ENCODE measurements around the gene HTR1A. TPM values are rescaled to one million over a fixed set of nuclear protein-coding genes. Genes with fewer than 3 reads are reported as not detected.

HTR1A gene
- total and polyA plus RNA-seq, 2 of the 4 experiments (the other 2 are of a cell fraction): not detected

DNA sequence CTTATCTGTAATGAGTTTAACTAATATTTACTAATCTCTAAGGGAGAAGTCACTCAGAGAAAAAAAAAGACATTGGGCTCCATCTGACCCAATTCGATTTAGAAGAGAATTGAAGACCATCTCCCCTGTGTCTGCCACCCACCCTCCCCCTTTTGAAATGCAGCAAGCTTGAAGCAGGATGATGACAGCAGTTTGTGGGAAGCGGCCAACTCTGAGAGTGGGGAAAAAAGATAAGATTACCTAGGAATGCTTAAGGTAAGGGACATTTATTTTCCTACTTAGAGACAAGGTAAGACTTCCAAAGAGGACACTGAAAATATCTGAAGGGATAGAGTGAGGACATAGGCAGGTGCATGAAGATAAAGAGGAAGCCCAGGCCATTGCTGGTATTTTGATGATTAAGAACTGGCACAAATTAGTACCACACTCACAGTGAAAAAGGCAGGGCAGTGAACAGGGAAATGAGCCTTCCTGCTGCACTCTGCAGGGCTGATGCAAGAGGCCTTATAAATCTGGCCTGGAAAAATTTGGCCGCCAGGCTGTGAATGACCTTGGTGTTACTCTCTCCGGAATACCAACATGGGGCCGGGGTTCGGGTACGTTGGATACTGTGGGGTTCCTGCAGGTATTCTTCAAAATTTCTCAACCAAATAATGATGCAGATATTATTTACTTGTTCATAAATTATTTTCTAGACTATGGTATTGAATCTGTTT, 42.3 kb downstream of the HTR1A start:
- WGBS, 2 experiments (ENCODE audit: extremely low coverage in 2 of 2, insufficient read length in 1 of 2): no CpG with 5 or more reads among the region's 7 CpGs
- H3K14ac ChIP-seq (replicated peaks; ENCODE audit: low read depth, low read length): no peak overlapping the region
- TF ChIP-seq CHD1 (IDR thresholded peaks at IDR 0.05; ENCODE audit: low read depth, low read length): no peak
- TF ChIP-seq RFX5 (IDR thresholded peaks at IDR 0.05; ENCODE audit: low read depth, low read length): no peak
- no peak for TF ChIP-seq MXI1 (IDR thresholded peaks at IDR 0.05; ENCODE audit: borderline replicate concordance, low read depth, low read length)
- no peak for TF ChIP-seq SMC3 (IDR thresholded peaks at IDR 0.05; ENCODE audit: low read depth, low read length)
- H3K18ac ChIP-seq (ENCODE audit: low read depth, low read length): no peak overlapping the region
- ATAC-seq (ENCODE audit: low read depth) (no peak), DNase-seq (no peak)
- no peaks in the 10 kb centered on the region for H3K79me1 ChIP-seq (ENCODE audit: low read depth in 1 of 2, low read length in 2 of 2)
- ChIA-PET POLR2A (ENCODE audit: unreplicated experiment) (interaction anchor here (0.6 kb wide), 1 partner anchor 27 kb away, joined by 8 read pairs; no protein-coding TSS in a partner anchor), CTCF (no interaction called here)
- H3K4ac ChIP-seq (ENCODE audit: low read depth, low read length): no peak overlapping the region
- no peak overlapping the region for H2BK15ac ChIP-seq (ENCODE audit: low read depth, low read length)
- H3K9me1 ChIP-seq (ENCODE audit: insufficient read depth, low read length): no peaks in the 10 kb centered on the region
- no peaks in the 10 kb centered on the region for H3K36me3 ChIP-seq (ENCODE audit: control insufficient read depth, insufficient read depth, low read length)
- H2AFZ ChIP-seq (replicated peaks; ENCODE audit: low read length, poor library complexity): no peak overlapping the region
- dilution Hi-C loops (cut with HindIII; ENCODE audit: low sequenced_read_pairs, unreplicated experiment) (no loop called here), intact Hi-C loops (cut with micrococcal nuclease) (no loop called here), in situ Hi-C loops (cut with MboI; ENCODE audit: low sequenced_read_pairs) (no loop called here)
- H2BK120ac ChIP-seq (ENCODE audit: low read depth, low read length): no peak overlapping the region
- no peaks in the 10 kb centered on the region for H4K20me1 ChIP-seq (ENCODE audit: insufficient read depth, low read length)
- peaks cover 2% of the 10 kb centered on the region; the same call in 1 of the 2 replicates for H3K9me3 ChIP-seq (ENCODE audit: control insufficient read depth, insufficient read depth, low read length)
- H3K4me3 ChIP-seq (ENCODE audit: insufficient read depth, low read depth, low read length): no peak overlapping the region
- H3K27me3 ChIP-seq (ENCODE audit: control insufficient read depth, insufficient read depth, low read length): no peaks in the 10 kb centered on the region
- no peak overlapping the region for H2AK5ac ChIP-seq (ENCODE audit: low read depth, low read length)
- H3K4me2 ChIP-seq (ENCODE audit: low read depth, low read length): no peak overlapping the region
- H3K56ac ChIP-seq (ENCODE audit: extremely low read depth, insufficient read depth, low read length): no peak overlapping the region
- H2BK5ac ChIP-seq (ENCODE audit: low read depth, low read length, poor library complexity, severe bottlenecking): no peak overlapping the region
- H4K8ac ChIP-seq (ENCODE audit: low read depth in 2 of 2, low read length in 2 of 2): no peak overlapping the region
- H4K5ac ChIP-seq (ENCODE audit: low read depth, low read length): no peak overlapping the region
- no peak overlapping the region for H3K23ac ChIP-seq (ENCODE audit: low read depth, low read length)
- no peak overlapping the region for H3K27ac ChIP-seq (ENCODE audit: insufficient read depth, low read length)
- no peaks in the 10 kb centered on the region for H3K4me1 ChIP-seq (ENCODE audit: control insufficient read depth, insufficient read depth, low read length)
- no peak overlapping the region for H3K9ac ChIP-seq (ENCODE audit: low read depth, low read length)
- no TSS peak for BruUV-seq (replicated peaks)
- no peak overlapping the region for H2AK9ac ChIP-seq (replicated peaks; ENCODE audit: low read depth, low read length, poor library complexity)
- no peak overlapping the region for H4K91ac ChIP-seq (ENCODE audit: insufficient read depth, low read depth, low read length)
- no peak overlapping the region for H2BK20ac ChIP-seq (ENCODE audit: low read depth, low read length)

Data from IMR-90 (cell line).